GM18502 (cell line): Measurements from ENCODE around the gene DPRX.

Experiments used
- ATAC-seq: cut with Tn5 transposase; IDR thresholded peaks from one replicate; pipeline ENCODE4 v1.9.1; 2021; ENCODE audit warnings: mild to moderate bottlenecking; ENCODE audit not compliant: unreplicated experiment, poor library complexity

DPRX gene, protein sequence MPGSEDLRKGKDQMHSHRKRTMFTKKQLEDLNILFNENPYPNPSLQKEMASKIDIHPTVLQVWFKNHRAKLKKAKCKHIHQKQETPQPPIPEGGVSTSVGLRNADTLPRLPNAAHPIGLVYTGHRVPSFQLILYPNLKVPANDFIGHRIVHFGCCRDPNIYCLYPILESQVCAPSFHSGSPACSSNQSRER

DNA sequence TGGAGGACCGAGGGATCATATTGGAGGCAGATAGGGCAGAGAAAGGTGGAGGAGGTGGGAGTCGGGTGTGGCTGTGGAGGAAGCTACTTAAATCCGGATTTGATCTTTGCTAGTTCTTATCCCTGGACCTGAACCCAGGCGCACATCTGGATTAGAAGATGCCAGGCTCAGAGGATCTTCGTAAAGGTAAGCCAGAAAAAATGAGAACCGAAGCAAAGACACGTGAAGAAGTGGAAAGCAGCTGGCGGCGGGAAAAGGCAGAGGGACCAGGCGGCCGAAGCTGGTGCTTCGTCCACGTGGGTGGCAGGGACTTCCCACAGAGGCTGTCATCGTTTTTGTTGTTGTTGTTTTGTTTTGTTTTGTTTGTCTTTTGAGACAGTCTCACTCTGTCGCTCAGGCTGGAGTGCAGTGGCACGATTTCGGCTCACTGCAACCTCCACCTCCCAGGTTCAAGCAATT is at the start of gene DPRX:
TSS of gene DPRX (plus strand) at position 51 of the 459 bp plus-strand sequence. CDS start at position 159, 108 bp downstream.
- no peak for ATAC-seq

DNA sequence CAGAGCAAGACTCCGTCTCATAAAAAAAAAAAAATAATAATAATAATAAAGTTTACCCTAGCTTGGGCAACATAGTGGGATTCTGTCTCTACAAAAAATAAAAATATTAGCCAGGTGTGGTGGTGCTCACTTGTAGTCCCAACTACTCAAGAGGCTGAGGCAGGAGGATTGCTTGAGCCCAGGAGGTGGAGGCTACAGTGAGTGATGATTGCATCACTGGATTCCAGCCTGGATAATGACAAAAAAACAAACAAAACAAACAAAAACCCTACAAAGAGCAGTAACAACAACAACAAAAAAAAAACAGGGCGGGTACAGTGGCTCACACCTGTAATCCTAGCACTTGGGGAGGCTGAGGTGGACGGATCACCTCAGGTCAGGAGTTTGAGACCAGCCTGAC is 48.6 kb upstream of the DPRX start:
- no peak for ATAC-seq

DNA sequence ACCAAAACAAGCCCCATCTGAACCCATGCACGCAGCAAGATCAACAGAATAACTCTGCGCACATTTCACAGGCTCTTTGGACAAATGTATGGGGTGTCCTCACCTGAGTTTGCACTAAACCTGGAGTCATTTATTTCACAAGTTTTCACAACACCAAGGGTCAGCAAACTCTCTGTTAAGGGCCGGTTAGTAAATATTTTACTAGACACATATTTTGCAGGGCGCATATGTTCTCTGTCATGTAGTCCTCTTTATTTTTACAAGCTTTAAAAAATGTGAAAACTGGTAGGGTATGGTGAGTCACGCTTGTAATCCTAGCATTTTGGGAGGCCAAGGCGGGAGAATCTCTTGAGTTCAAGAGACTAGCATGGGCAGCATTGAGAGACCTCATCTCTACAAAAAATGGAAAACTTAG is 45.5 kb upstream of the DPRX start:
- no peak for ATAC-seq

DNA sequence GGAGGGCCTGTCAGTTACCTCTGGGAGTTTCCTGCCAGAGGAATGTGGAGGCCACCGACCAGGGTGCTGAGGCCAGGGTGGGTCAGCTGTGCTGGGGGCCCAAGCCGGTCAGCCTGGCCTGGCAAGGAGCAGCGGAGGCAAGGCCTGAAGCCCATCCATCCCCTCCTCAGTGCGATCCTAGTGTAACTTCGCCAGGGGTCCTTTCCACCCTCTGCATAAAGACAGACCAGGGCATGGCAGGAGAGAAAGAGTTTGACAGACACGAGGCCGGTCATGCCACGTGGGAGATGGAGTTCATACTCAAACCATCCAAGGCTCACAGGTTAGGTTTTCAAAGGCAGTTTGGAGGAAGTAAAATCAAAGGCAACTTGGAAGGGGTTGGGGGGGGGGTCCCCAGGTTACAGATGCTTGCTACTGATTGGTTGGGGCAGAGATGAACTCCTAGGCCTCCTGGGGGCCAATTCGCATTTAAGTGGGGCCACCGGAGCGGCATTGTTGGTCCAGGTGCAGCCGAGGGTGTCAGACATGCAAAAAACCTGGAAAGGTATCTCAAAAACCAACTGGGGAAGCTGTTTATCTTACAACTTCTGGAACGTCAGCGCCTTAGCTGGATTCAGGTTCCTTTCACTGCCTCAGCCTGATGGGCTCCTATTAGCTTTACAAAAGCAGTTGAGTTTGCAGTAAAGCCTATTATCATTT is 36.8 kb upstream of the DPRX start:
- no peak for ATAC-seq

DNA sequence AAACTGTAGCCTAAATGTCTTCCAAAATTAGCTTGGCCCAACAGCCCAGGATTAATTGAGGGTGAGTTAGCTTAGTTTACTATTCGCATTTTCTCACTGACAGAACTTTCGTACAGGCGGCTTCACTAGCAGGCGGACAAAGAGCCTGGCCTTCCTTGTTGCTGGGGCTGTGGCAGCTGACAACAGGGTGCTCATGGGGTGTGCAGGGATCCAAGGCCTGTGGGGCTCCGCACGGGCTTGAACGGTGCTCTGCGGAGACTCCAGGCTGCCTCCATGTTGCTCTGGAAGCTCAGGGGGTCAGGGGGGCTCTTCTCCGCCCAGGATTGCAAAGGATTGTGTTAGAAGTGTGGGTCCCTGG is 36.3 kb upstream of the DPRX start:
- no peak for ATAC-seq

DNA sequence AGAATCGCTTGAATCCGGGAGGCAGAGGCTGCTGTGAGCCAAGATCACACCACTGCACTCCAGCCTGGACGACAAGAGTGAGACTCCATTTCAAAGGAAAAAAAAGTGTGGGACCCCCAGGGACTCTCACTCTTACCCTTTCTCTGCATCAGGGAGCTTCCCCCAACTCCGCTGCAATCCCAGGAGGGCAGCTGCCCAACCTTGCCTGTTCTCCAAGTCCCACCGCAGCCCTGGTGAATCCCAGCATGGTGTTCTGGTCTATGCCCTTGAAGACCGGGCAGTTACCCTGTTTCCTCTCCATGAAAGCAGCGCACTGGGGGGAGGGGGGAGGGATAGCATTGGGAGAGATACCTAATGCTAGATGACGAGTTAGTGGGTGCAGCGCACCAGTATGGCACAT is 35.7 kb upstream of the DPRX start:
- ATAC-seq = no peak

DNA sequence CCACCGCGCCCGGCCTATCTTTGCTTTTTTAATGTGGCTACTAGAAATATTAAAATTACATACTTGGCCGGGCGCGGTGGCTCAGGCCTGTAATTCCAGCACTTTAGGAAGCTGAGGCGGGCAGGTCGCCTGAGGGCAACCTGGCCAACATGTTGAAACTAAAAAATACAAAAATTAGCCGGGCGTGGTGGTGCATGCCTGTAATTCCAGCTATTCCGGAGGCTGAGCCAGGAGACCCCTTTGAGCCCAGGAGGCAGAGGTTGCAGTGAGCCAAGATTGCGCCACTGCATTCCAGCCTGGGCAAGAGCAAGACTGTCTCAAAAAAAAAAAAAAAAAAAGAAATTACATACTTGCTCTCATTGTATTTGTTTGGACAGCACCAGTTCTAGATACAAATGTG is 34.8 kb upstream of the DPRX start:
- no peak for ATAC-seq

DNA sequence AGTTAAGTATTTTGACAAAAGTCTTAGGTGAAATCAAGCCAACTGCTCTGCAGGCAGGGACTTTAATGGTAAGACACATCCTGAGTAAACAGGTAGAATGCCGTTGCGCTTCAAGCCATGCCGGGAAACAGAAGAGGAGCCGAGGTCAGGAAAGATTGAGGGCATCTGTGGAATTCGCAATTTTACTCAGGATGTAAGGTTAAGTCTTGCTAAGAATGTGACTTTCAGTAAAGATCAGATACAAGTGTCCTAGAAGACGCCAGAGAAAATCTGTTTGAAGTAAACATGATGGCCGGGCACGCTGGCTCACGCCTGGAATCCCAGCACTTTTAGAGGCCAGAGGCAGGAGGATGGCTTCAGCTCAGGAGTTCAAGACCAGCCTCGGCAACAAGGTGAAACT is 33.4 kb upstream of the DPRX start:
- no peak for ATAC-seq

DNA sequence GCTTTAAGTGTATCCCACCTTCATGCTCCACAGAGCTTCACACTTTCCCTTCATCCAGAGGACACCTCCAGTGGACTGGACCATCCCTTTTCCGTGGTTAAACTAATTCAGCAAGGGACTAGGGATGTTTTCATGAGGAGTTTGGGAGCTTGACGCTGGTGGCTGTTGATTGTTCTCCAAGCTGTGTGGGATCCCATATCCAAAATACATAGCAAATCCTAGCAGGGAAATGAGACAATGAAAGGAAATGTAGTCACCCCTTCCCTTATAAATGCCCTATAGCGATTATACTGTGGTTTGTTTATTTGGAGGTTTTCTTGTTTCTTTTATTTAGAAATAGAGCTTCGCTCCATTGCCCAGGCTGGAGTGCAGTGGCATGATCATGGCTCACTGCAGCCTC is 31.6 kb upstream of the DPRX start:
- ATAC-seq = no peak

DNA sequence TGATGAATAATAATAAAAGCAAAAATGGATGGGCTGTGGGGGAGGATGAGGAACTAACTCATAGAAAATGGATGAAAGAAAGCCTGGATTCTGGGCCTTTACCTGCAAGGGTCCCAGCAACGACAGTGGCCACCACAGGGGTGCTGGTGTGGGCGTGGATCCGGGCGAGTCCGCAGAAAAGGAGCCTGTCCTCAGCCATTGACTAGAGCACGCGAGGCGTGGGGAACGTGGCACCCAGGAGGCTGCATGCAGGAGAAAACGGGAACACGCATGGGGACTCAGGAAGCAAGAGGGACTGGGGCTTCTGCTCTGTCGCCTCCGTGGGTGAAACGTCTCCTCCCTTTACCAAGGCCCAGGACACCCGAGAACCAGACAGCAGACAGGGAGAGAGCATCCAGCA is 25.8 kb upstream of the DPRX start:
- ATAC-seq = no peak

DNA sequence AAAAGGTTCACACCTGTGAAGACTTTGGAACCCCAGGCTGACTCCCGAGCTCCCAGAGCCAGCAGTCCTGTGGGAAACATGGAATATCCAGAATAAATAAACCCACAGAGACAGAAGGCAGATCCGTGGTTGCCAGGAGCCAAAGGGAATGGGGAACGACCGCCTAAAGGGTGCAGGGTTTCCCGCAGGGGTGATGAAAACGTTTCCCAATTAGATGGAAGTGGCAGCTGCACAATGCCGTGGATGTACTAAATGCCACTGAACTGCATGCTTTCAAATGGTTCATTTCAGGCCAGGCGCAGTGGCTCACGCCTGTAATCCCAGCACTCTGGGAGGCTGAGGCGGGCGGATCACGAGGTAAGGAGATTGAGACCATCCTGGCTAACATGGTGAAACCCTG is 23.4 kb upstream of the DPRX start:
- ATAC-seq = no peak

DNA sequence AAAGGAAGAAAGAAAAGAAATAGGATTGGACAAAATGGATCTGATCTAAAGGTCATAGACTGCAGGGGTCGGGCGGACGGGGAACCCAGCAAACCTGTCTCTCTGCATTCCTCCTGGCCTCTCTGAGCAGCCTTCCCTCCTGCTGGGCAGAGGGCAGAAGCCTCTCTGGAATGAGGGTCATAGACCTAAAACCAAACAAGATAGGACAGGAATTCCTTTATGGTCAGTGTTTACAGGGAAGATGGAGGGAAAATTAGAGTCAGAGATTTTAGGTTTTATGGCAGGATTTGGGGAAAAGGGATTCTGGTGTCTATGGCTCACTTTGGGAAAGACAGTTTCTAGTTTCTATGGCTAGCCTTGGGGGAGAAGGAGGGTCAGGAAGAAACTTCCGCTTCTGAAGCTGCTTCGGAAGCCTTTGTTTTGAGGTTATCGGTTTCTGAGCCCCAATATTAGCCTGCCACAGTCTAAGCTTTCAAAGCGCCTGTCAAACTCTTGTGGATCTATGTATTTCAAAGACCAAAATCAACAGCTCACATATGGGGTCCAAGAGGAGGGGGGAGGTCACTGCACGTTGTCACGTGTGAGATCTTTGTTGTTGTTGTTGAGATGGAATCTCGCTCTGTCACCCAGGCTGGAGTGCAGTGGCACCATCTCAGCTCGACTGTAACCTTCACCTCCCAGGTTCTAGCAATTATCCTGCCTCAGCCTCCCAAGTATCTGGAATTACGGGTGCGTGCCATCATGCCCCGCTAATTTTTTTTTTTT is 18.9 kb upstream of the DPRX start:
- ATAC-seq = no peak

DNA sequence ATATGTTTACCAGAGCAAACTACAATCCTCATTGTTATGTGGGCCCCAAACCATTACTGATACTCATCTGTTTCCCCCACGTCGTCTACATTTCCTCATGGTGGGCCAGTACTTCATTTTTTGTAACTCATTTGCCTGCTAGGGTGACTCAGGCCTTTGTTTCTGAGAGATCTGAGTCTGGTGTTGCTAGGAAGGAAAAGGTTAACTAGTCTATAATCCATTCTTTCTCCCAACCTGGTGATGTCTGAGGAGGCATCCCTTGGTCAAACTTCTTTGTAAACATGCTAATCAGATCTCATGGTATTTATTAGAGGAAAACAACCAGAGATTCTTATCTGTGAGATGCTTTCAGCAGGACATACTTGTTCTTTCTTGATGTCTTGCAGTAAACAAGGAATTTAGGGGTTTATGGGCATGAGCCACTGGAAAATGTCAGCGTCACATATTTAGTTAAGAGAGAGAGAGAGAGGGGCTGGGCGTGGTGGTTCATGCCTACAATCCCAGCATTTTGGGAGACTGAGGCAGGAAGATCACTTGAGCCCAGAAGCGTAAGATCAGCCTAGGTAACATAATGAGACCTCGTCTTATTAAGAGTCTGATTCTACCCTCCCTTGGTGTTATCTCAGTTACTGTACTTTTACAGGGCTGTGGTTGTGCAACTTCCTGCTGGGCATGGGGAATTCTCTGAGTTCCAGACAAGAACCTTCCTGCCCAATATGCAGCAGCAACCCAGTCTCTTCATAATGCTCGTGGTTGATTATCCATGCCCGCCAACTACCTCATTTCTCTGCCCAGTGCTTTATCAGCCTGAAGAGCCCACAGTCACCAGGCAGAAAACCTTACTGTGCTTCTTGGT is 9.7 kb upstream of the DPRX start:
- ATAC-seq = no peak

DNA sequence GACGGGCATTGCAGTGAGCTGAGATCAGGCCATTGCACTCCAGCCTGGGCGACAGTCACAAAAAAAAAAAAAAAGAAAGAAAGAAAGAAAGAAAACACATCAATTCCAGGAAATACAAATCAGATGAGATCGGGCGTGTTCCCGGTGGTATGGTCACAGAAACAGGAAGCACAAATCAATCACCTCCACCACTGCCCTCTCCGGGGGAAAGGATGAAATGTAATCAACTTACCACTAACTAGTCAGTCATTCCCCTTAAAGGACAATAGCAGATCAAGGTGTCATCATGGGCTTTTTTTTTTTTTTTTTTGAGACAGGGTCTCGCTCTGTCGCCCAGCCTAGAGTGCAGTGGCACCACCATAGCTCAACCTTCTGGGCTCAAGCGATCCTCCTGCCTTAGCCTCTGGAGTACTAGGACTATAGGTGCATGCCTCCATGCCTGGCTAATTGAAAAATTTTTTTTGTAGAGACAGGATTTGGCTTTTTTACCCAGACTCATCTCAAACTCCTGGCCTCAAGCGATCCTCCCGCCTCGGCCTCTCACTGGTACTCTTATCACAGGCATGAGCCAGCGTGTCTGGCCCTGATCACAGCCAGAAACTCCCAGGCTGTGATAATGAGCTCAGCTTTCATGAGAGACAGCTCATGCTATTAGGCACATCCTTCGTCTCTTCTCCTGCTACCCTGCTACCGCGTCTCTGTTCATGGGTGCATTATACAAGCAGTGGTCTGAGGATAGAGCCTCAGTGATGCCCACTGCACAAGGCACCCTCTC is 6.8 kb upstream of the DPRX start:
- ATAC-seq = no peak

DNA sequence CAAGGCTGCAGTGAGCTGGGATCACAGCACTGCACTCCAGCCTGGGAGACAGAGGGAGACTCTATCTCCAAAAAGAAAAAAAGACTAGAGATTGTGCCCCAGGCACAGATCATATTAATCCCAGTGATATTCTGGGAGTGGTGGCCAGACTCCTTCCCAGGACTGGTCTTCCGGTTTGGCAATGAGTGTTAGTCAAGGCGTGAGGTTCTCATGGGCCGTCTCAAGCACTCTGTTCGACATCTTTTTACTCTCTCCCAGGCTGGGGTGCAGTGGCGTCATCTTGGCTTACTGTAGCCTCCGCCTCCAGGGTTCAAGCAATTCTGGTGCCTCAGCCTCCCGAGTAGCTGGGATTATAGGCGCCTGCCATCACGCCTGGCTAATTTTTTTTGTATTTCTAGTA is 5.3 kb upstream of the DPRX start:
- no peak for ATAC-seq

DNA sequence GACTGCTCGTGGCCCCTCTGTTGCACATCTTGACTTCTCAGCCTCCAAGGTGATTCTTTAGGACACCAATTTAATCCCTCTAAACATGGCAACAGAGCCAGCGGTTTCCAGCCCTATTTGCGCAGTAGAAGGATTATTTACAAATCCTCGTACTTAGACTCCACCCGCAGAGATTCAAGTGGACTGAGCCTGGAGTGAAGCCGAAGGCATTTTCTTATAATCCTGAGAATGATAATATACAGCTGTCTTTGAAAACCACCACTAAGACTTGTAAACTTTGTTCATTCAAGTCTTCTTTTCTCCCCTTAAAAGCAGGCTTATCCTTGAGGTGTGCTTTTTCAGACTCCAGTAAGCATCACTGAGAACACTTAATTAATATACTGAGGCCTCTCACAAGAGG is 4.8 kb upstream of the DPRX start:
- no peak for ATAC-seq

DNA sequence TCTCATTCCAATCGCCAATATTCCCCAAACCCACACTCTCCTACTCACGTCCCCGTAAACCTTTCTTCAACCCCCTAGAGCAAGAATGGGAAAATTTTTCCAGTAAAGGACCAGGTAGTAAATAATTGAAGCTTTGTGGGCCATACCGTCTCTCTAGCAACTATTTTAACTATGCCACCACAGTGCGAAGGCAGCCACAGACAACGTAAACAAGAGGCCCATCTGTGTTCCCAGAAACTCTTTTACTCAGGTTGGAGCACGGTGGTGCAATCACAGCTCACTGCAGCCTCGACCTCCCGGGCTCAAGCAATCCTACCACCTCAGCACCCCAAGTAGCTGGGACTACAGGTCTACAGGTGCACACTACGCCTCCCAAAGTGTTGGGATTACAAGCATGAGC is 3.0 kb downstream of the DPRX start:
- no peak for ATAC-seq

DNA sequence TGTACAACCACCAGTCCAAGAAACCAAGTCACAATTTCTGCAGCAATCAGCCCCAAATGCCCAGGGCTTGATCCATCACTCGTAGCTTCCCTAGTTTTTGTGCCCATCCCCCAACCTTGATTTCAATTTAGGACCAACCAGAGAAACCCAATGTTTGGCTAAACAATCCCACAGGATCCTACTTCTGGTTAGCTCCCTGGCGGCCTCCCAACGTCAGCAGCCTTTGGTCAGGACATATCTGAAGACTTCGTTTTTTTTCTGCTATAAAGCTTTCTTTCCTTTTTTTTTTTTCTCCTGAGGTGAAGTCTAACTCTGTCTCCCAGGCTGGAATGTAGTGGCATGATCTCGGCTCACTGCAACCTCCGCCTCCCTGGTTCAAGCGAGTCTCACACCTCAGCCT is 7.7 kb downstream of the DPRX start:
- no peak for ATAC-seq

DNA sequence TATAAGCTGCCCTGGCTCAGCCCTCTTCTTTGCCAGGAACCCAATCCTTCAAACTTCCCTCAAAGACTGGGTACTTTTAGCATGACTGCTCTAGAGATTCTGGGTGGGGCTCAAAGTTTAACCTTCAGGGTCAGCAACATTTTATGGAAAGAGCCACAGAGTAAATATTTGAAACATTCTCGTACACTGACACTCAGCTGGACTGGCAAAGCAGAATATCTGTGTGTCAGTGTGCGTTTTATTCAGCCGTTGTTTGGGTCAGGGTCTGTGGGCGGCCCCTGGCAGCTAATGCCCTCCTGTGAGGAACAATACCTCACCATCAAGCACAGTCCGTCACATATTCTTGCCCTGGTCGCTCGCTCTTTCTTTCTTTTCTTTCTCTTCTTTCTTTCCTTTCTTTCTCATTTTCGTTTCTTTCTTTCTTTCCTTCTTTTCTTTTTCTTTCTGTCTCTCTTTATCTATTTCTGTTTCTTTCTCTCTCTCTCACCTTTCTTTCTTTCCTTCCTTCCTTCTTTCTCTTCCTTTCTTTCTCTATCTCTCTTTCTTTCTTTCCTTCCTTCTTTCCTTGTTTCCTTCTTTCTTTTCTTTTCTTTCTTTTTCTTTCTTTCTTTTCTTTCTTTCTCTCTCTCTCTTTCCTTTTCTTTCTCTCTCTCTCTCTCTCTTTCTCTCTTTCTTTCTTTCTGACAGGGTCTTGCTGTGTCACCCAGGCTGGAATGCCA is 10.7 kb downstream of the DPRX start:
- no peak for ATAC-seq
